Thymus (tissue), 11 donors: Measurements from ENCODE around the gene PRRG4. TPM values are rescaled to one million over a fixed set of nuclear protein-coding genes. Genes with fewer than 3 reads are reported as not detected.

Experiments
- DNase-seq, 9 donors: peaks; one replicate each; pipeline ENCODE4 v3.0.0-alpha.2; 2013; ENCODE audit warnings: low spot score in 9 of 9, low read depth in 6 of 9, missing footprints in 1 of 9
- H3K27ac ChIP-seq, 2 donors: one replicate each; pipeline ENCODE4 v1.5.1; 2013; ENCODE audit warnings: control low read depth in 1 of 2, low read depth in 1 of 2, low read length in 1 of 2, mild to moderate bottlenecking in 1 of 2, moderate library complexity in 1 of 2
- H3K27me3 ChIP-seq, 2 donors: one replicate each; pipeline ENCODE4 v1.5.1; 2013; ENCODE audit warnings: low read length in 1 of 2; ENCODE audit not compliant: control insufficient read depth in 2 of 2, insufficient read depth in 1 of 2
- H3K36me3 ChIP-seq, 2 donors: one replicate each; pipeline ENCODE4 v1.5.1; 2013; ENCODE audit warnings: low read length in 1 of 2, mild to moderate bottlenecking in 1 of 2, moderate library complexity in 1 of 2; ENCODE audit not compliant: control insufficient read depth in 2 of 2, insufficient read depth in 2 of 2
- H3K4me1 ChIP-seq, 2 donors: one replicate each; pipeline ENCODE4 v1.5.1; 2013; ENCODE audit warnings: low read length in 2 of 2; ENCODE audit not compliant: control insufficient read depth in 2 of 2, insufficient read depth in 2 of 2
- H3K4me3 ChIP-seq, 2 donors: one replicate each; pipeline ENCODE4 v1.5.1; 2013; ENCODE audit warnings: low read length in 2 of 2, control low read depth in 1 of 2, mild to moderate bottlenecking in 1 of 2
- H3K9me3 ChIP-seq, 2 donors: one replicate each; pipeline ENCODE4 v1.5.1; 2013; ENCODE audit warnings: low read length in 1 of 2, mild to moderate bottlenecking in 1 of 2; ENCODE audit not compliant: control insufficient read depth in 2 of 2, insufficient read depth in 1 of 2
- WGBS: extraction: QIAGEN DNeasy Blood & Tissue Kit; methylation state at CpG from one replicate; pipeline ENCODE4 v1.1.7; 2013; 5-methylcytosine and 5-hydroxymethylcytosine counted together
- polyA plus RNA-seq: library from polyadenylated mRNA; stranded (reverse); fragments of 200-250 nt; gene quantifications from one replicate; pipeline ENCODE4 v1.2.3, GENCODE V29; 2013
- total RNA-seq: library from RNA; stranded (reverse); fragments of 120-200 nt; gene quantifications from one replicate; pipeline ENCODE4 v1.2.4, GENCODE V29; 2013
- donor health status: healthy.

Gene PRRG4
- total and polyA plus RNA-seq, 2 donors, result 3.1 to 14.4 TPM

GRCh38 chr11:32892355-32893092, 62.8 kb downstream of the PRRG4 start, which contains the start of gene QSER1:
TSS of gene QSER1 (plus strand) at chr11:32892811. CDS start at chr11:32893126, 315 bp downstream.
- H3K27me3 ChIP-seq, result no peaks in the 10 kb centered on the region
- peaks cover 6 to 11% of the 10 kb centered on the region in 2 donors for H3K4me1 ChIP-seq
- under 1% methylated on average over 91 of the region's 91 CpGs for WGBS
- DNase-seq, result peak in 7 of 9 donors; percentile 45 to 80 (median 50)
- H3K36me3 ChIP-seq, result no peaks in the 10 kb centered on the region
- H3K27ac ChIP-seq, result peak within 1 kb of the TSS; percentile 86 to 92
- peak within 1 kb of the TSS; percentile 86 to 94 for H3K4me3 ChIP-seq
- no peaks in the 10 kb centered on the region for H3K9me3 ChIP-seq

GRCh38 chr11:32893093-32893342, 63.3 kb downstream of the PRRG4 start:
- peak in 2 of 9 donors; percentile 42 to 57 for DNase-seq
- H3K27me3 ChIP-seq, result no peaks in the 10 kb centered on the region
- H3K4me1 ChIP-seq, result peaks cover 6 to 11% of the 10 kb centered on the region in 2 donors
- peak overlapping the region; percentile 86 to 94 for H3K4me3 ChIP-seq
- H3K27ac ChIP-seq, result peak overlapping the region; percentile 86 to 92
- no peaks in the 10 kb centered on the region for H3K9me3 ChIP-seq
- no peaks in the 10 kb centered on the region for H3K36me3 ChIP-seq
- WGBS, result under 1% methylated on average over 32 of the region's 32 CpGs

GRCh38 chr11:32893343-32894148, 63.8 kb downstream of the PRRG4 start:
- Histone ChIP-seq H3K9me3 (no peaks in the 10 kb centered on the region), H3K27me3 (no peaks in the 10 kb centered on the region), H3K4me3 (peak overlapping the region; percentile 86 to 94), H3K27ac (peak overlapping the region; percentile 86 to 92), H3K4me1 (peaks cover 6 to 11% of the 10 kb centered on the region in 2 donors), H3K36me3 (no peaks in the 10 kb centered on the region)
- WGBS, result under 1% methylated on average over 66 of the region's 66 CpGs
- DNase-seq, result peak in 7 of 9 donors; percentile 33 to 73 (median 46)

- peak in 4 of 9 donors; percentile 9 to 63 (median 25) for DNase-seq
- Histone ChIP-seq H3K36me3 (peaks cover 0 to 5% of the 10 kb centered on the region in 2 donors), H3K4me3 (peak overlapping the region; percentile 86 to 94), H3K27me3 (no peaks in the 10 kb centered on the region), H3K9me3 (no peaks in the 10 kb centered on the region), H3K4me1 (peaks cover 6 to 11% of the 10 kb centered on the region in 2 donors), H3K27ac (peak overlapping the region in 1 of 2 donors; percentile 86)
- 10% methylated on average over 14 of the region's 14 CpGs for whole genome bisulfite sequencing
Measured at GRCh38 chr11:32894149-32894827, 64.6 kb downstream of the PRRG4 start.

GRCh38 chr11:32894921-32895320, 65.2 kb downstream of the PRRG4 start:
- peak overlapping the region in 1 of 2 donors; percentile 86 for H3K27ac ChIP-seq
- DNase-seq, result no peak

GRCh38 chr11:32895471-32895870, 65.7 kb downstream of the PRRG4 start:
- no peaks in the 10 kb centered on the region for H3K9me3 ChIP-seq
- H3K27me3 ChIP-seq, result no peaks in the 10 kb centered on the region
- H3K27ac ChIP-seq, result no peak overlapping the region
- peaks cover 0 to 9% of the 10 kb centered on the region in 2 donors for H3K36me3 ChIP-seq
- 89% methylated on average over 1 of the region's 1 CpG for WGBS
- DNase-seq, result no peak
- peaks cover 6 to 11% of the 10 kb centered on the region in 2 donors for H3K4me1 ChIP-seq
- no peak overlapping the region for H3K4me3 ChIP-seq

More at GRCh38 chr11:32894921-32895320, 65.2 kb downstream of the PRRG4 start:
- 95% methylated on average over 3 of the region's 3 CpGs for WGBS
- no peak overlapping the region for H3K4me3 ChIP-seq
- no peaks in the 10 kb centered on the region for H3K27me3 ChIP-seq
- peaks cover 6 to 11% of the 10 kb centered on the region in 2 donors for H3K4me1 ChIP-seq
- H3K36me3 ChIP-seq, result peaks cover 0 to 7% of the 10 kb centered on the region in 2 donors
- no peaks in the 10 kb centered on the region for H3K9me3 ChIP-seq

- no peaks in the 10 kb centered on the region for H3K9me3 ChIP-seq
- DNase-seq, result no peak
- no peaks in the 10 kb centered on the region for H3K27me3 ChIP-seq
- no peak overlapping the region for H3K27ac ChIP-seq
- no peak overlapping the region for H3K4me3 ChIP-seq
- 98% methylated on average over 1 of the region's 1 CpG for WGBS
- peaks cover 0 to 9% of the 10 kb centered on the region in 2 donors for H3K36me3 ChIP-seq
- H3K4me1 ChIP-seq, result peaks cover 4 to 8% of the 10 kb centered on the region in 2 donors
Measured at GRCh38 chr11:32897103-32897502, 67.4 kb downstream of the PRRG4 start.

- H3K9me3 ChIP-seq, result no peaks in the 10 kb centered on the region
- H3K27me3 ChIP-seq, result no peaks in the 10 kb centered on the region
- DNase-seq, result no peak
- H3K4me3 ChIP-seq, result no peak overlapping the region
- H3K36me3 ChIP-seq, result peaks cover 0 to 9% of the 10 kb centered on the region in 2 donors
- H3K4me1 ChIP-seq, result peaks cover 2% of the 10 kb centered on the region in 2 donors
- H3K27ac ChIP-seq, result no peak overlapping the region
Measured at GRCh38 chr11:32899438-32899837, 69.7 kb downstream of the PRRG4 start.
